ENCODE data around the gene GIT2.
"Not testable (repeated sequence)": the region's sequence is repeated elsewhere in the genome, so short reads cannot be mapped to it uniquely, and the experiment has no call there.

The GIT2 gene

DNA sequence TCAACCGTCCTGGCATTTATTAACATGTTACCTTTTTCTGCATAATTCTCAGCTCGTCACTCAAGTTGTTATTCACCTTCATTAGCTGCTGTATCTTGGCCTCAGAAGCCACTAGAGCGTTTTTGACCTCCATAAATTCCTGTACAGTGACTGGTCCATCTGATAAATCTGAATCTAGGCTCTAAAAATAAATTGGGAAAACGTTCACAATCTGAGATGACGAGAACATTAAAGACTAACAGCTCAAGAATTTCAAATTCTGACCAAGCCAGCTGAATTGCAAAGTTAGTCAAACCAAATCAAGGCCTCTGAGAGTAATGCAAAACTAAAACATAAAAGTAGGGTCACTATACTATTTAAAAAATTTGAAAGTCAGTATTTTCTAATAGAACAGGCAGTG lies 45.0 kb downstream of the GIT2 start:
- DNase-seq: no peak
- intact Hi-C loops (cut with DNase I): no loop called here

- no peak for DNase-seq
- intact Hi-C loops (cut with DNase I): no loop called here
Observed at GRCh38 chr12:109950625-109951024, 45.5 kb downstream of the GIT2 start.

GRCh38 chr12:109949089-109949488 lies 47.1 kb downstream of the GIT2 start:
- DNase-seq: no peak
- intact Hi-C loops (cut with DNase I): no loop called here

DNA sequence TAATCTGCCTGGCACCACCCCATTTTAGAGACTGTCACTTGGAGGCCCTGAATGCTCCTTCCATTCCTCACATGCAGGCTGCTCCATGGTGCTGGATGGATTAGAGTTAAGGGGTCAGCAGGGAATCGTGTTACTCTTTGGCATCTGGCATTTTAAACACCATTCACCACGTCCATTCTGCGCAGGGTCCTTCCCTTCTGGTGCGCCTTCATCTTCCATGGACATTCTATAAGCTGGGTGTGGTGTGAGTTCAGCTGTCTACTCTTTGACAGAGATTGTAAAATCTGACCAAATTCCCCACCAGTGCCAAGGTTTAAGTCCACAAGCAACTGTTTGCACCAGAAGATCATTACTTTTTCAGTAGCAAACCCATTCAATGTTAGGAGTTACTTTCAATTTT lies 47.8 kb downstream of the GIT2 start:
- intact Hi-C loops (cut with DNase I): no loop called here
- no peak for DNase-seq

- no peak for DNase-seq
- intact Hi-C loops (cut with DNase I): no loop called here
Observed at GRCh38 chr12:109947521-109947920, 48.6 kb downstream of the GIT2 start.

- intact Hi-C loops (cut with DNase I): no loop called here
- no peak for DNase-seq
Observed at GRCh38 chr12:109946913-109947312, 49.3 kb downstream of the GIT2 start.

- peak in 3 of 10 donors; percentile 18 to 82 (median 20) for DNase-seq
- intact Hi-C loops (cut with DNase I): no loop called here
Observed at GRCh38 chr12:109946505-109946904, 49.7 kb downstream of the GIT2 start.

GRCh38 chr12:109944561-109945359 lies 51.4 kb downstream of the GIT2 start:
- peak in 2 of 10 donors; percentile 20 to 78 for DNase-seq
- intact Hi-C loops (cut with DNase I): no loop called here

GRCh38 chr12:109943811-109944210 lies 52.4 kb downstream of the GIT2 start:
- intact Hi-C loops (cut with DNase I): no loop called here
- DNase-seq: no peak

GRCh38 chr12:109940339-109940923 lies 55.7 kb downstream of the GIT2 start:
- intact Hi-C loops (cut with DNase I): no loop called here
- DNase-seq: no peak

GRCh38 chr12:109939504-109939903 lies 56.7 kb downstream of the GIT2 start:
- intact Hi-C loops (cut with DNase I): no loop called here

GRCh38 chr12:109938947-109939346 lies 57.2 kb downstream of the GIT2 start:
- DNase-seq: no peak
- intact Hi-C loops (cut with DNase I): no loop called here

More at GRCh38 chr12:109939504-109939903, 56.7 kb downstream of the GIT2 start:
- DNase-seq: no peak

GRCh38 chr12:109937371-109937770 lies 58.8 kb downstream of the GIT2 start:
- DNase-seq: no peak
- intact Hi-C loops (cut with DNase I): no loop called here

DNA sequence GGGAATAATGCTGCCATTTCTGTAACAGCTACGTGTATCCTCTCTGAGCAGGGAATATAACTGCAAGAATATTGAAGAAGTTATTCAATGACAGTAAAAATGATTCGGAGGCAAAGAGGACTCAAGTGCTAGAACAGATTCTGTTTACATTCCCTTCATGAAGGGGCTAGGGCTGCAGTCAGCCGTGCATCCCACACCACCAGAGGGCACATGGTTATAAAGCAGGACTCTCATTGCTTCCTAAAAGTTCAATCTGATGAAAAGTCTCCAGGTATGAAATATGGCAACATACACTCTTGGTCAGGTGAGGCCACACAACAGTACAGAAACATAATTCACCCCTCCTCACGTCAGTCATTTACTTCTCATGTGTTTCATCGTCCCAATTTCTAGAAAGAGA lies 62.1 kb downstream of the GIT2 start:
- intact Hi-C loops (cut with DNase I): no loop called here
- DNase-seq: no peak

GRCh38 chr12:109932878-109933503 lies 63.2 kb downstream of the GIT2 start:
- intact Hi-C loops (cut with DNase I): no loop called here
- DNase-seq: no peak

- intact Hi-C loops (cut with DNase I): no loop called here
- no peak for DNase-seq
Observed at GRCh38 chr12:109931143-109931542, 65.0 kb downstream of the GIT2 start.

DNA sequence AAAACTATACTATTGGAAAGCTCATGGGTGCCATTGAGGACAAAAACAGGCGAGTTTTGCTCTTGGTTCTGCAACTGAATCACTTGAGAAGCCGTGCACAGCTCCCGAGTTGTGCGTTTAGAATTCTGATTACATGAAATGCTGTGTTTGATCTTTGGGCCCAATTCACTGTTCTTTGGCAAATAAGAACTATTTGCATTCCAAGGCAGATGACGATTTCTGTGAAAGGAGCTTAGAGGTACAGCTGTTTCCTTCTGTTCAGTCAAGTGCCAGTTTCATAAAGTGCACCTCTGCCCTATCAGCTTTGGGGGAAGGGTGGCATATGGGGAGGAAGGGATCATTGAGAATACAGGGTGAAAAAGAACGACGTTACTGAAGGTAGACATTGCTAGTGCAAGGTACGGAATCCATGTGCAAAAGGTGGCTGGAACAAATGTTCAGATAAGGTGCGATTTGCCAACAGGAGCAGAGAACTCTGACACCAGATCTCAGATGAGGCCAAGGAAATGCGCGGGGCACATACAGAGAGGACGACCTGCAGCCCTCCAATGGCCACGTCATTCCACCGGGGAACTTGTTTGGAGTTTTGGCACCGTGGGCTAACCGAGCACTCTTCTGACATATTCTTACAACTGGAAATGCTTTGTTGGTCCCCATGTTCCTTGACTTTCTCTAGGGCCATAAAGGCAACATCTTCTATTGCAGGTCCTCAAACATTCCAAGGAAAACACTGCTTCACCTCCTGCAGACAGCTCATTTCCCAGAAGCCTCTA lies 66.0 kb downstream of the GIT2 start:
- intact Hi-C loops (cut with DNase I): no loop called here

DNA sequence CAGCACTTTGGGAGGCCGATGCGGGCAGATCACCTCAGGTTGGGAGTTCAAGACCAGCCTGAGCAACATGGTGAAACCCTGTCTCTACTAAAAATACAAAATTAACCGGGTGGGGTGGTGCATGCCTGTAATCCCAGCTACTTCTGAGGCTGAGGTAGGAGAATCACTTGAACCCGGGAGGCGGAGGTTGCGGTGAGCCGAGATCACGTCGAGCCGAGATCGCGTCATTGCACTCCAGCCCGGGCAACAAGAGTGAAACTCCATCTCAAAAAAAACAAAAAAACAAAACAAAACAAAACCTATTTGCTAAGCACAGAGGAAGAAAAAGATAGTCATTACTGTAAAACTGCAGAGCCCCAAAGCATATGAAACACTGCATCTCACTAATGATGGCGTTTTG lies 66.8 kb downstream of the GIT2 start:
- intact Hi-C loops (cut with DNase I): not testable (repeated sequence)
- DNase-seq: peak in 1 of 10 donors; percentile 57

More for the DNA sequence above, 66.0 kb downstream of the GIT2 start:
- DNase-seq: peak in 1 of 10 donors; percentile 35

GRCh38 chr12:109928058-109928656 lies 68.0 kb downstream of the GIT2 start:
- intact Hi-C loops (cut with DNase I): no loop called here
- DNase-seq: peak in 2 of 10 donors; percentile 63 to 69

DNA sequence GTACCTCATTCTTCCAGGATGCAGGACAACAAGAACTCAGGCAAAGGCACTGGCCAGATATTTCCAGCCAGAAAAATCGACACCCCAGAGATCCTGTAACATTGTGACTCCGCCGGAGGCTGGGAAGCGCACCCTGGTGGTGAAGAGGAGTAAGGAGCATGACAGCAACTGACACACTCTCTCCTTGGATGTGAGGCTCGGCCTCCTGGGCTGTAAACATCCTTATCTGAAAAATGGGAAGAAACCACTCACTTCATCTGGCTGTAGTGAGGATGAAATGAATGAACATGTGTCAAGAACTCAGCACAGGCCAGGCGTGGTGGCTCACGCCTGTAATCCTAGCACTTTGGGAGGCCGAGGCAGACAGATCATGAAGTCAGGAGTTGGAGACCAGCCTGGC lies 68.5 kb downstream of the GIT2 start:
- DNase-seq: peak in 4 of 10 donors; percentile 21 to 90 (median 46)
- intact Hi-C loops (cut with DNase I): no loop called here
